GM12872 (cell line): ENCODE measurements around the gene ZBTB18.

ENCODE experiments used
- TF ChIP-seq, protein P1 (sequence below): IDR thresholded peaks from 3 replicates; pipeline ENCODE4 v1.5.1; 2011; ENCODE audit warnings: low read depth, mild to moderate bottlenecking, low read length, moderate library complexity; ENCODE audit not compliant: insufficient read depth

ZBTB18 gene

DNA sequence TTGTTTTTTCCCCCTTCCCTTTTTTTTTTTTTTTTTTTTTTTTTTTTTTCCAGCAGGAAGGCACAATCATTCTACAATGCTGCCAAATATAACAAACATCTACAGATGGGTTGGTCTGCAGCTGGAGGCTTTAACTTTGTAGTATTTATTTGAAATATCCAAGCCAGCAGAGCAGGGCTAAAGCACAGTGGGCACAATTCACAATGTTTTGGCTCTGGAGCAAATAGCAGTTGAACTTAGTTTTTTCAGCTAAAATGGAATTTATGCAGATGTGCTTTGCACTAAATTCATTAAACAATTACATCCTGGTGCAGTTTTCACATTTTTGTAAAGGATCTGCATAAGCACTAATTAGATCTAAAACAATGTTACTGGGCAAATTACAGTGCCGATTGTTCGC, 39.8 kb upstream of the ZBTB18 start:
- TF ChIP-seq, protein P1, sequence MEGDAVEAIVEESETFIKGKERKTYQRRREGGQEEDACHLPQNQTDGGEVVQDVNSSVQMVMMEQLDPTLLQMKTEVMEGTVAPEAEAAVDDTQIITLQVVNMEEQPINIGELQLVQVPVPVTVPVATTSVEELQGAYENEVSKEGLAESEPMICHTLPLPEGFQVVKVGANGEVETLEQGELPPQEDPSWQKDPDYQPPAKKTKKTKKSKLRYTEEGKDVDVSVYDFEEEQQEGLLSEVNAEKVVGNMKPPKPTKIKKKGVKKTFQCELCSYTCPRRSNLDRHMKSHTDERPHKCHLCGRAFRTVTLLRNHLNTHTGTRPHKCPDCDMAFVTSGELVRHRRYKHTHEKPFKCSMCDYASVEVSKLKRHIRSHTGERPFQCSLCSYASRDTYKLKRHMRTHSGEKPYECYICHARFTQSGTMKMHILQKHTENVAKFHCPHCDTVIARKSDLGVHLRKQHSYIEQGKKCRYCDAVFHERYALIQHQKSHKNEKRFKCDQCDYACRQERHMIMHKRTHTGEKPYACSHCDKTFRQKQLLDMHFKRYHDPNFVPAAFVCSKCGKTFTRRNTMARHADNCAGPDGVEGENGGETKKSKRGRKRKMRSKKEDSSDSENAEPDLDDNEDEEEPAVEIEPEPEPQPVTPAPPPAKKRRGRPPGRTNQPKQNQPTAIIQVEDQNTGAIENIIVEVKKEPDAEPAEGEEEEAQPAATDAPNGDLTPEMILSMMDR, result no peak

DNA sequence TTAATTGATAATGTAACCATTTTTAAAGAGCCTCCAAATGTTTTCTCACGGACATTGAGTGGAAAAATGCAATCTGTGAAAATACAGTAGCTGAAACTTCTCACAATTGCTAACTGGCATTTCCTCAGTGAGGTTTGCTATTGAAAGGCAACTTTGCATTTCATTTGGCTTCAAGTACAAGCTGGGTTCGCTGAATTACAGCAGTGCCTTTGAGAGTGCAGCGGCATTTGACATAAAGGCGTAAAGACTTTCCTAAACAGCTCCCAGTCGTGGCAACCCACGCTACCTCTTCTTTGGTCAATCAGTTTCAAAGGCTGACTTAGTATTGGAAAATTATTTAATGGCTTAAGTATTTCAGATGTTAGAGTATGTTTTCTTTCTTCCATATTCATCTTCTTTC, 39.3 kb upstream of the ZBTB18 start:
- TF ChIP-seq, protein P1, result no peak

DNA sequence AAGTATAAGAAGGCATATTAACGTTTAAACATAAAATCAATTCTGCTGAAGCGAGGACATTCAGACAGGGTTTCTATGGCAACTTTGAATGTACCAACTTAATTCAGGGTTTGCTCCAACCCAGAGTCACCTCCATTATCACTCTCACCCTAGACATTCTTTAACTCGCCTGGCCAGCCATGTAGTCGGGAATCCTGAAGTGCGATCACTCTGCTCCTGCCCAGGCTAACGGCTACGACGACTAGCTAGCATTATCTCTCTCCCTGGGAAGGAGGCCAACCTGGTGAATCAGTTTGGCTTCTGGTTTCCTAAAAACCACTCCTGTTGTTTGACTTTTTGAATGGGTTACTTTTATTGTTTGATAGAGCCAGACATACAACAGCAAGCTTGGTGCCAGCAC, 38.9 kb upstream of the ZBTB18 start:
- TF ChIP-seq, protein P1, result no peak

DNA sequence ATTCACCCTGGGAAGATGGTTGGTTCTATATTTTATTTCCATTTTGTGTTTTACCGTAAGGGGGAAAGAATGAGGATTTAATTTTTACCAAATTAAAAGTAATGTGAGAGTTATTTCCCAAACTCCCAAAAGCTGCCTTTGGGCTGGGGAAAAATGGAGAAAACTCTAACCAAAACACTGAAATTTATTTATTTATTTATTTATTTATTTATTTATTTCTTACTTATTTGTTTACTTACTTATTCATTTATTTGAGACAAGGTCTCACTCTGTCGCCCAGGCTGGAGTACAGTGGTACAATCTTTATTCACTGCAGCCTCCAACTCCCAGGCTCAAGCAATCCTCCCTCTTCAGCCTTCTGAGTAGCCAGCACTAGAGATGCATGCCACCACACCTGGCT, 38.0 kb upstream of the ZBTB18 start:
- TF ChIP-seq, protein P1, result no peak

GRCh38 chr1:244019982-244020485, 31.0 kb upstream of the ZBTB18 start:
- TF ChIP-seq, protein P1, result no peak

- TF ChIP-seq, protein P1, result no peak
Measured at GRCh38 chr1:244021427-244021826, 29.7 kb upstream of the ZBTB18 start.

- TF ChIP-seq, protein P1, result no peak
Measured at GRCh38 chr1:244022311-244022710, 28.8 kb upstream of the ZBTB18 start.
